CD4-positive, alpha-beta T cell treated with Interleukin-15 for 1 hour (primary cell): ENCODE measurements around the gene ARHGAP26.
"Not testable (repeated sequence)": the region's sequence is repeated elsewhere in the genome, so short reads cannot be mapped to it uniquely, and the experiment has no call there.

Experiments
- DNase-seq: peaks from one replicate; pipeline ENCODE4 v3.0.0-alpha.2; 2020

The ARHGAP26 gene

DNA sequence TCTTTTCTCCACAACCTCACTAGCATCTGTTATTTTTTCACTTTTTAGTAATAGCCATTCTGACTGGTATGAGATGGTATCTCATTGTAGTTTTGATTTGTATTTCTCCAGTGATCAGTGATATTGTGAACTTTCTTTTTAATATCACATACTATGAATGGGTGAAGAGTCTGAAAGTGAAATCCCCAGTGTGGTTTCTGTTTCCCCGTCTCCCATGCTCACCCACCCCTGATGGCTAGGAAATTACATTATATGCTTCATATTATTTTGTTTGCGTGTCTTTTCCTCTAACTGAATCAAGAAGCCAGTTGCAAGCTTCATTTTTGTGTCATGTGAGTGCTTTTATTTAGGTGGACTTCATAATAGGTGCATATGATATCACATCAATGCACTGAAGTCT lies 171.1 kb downstream of the ARHGAP26 start:
- no peak for DNase-seq

DNA sequence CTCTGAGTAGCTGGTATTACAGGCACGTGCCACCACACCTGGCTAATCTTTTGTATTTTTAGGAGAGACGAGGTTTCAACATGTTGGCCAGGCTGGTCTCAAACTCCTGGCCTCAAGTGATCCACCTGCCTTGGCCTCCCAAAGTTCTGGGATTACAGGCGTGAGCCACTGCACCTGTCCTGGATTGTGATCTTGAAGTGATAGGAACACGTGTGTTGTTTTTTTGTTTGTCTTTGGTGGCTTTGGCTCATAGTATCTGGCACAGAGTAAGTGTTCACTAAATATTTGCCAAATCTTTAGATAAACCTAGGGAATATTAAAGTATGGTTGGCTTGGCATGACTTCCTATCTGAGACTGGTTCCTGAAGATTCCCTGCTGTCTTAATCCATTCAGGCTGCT lies 172.7 kb downstream of the ARHGAP26 start:
- no peak for DNase-seq

DNA sequence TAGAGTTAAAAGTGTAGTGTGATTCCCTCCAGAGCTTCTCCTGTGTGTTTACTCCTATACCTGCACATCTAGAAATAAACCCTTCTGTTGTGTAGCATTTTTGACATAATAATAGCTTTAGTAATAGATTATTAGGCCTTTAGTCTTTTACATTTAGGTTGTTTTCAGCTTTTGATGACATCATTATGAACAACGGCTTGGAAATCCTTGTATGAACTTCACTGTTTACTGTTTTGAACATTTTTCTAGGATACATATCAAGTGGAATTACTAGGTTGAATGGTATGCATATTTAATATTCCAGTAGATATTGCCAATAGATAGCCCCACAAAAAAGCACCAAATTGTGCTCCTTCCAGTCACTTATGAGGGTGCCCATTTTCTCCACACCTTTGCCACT lies 174.0 kb downstream of the ARHGAP26 start:
- no peak for DNase-seq

DNA sequence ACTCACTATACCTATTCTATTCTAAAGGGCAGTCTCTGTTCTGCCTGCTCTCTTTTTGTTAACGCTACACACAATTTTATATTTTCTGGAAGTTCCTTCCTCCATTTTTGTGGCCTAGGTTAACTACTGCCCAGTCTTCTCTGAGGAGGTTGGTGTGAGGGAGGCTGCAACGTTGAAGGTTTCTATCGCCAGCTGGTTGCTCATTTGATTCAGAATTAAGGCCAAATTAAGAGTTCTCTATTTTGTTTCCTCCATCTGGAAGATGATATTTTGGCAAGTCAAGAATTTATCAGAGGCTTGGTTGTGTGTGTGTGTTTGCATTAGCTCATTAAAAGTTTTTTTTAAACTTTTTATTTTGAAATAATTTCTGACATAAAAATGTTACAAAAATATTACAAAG lies 175.1 kb downstream of the ARHGAP26 start:
- no peak for DNase-seq

DNA sequence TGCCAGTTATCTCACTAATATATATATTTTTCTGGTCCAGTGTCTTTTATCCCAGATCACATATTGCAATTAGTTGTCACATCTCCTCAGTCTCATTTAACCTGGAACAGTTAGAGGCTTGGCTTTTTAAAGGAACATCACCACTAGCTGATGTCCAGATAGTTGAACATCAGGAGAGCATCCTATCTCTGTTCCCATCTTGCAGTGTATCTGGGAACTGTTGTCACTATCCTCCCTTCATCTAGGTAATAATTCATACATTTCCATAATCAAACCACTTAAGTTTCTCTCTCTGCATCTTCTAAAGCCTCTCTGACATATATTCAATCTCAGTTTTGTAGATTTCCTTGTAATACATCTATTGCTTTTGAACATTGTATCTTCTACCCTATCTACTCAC lies 175.7 kb downstream of the ARHGAP26 start:
- no peak for DNase-seq

DNA sequence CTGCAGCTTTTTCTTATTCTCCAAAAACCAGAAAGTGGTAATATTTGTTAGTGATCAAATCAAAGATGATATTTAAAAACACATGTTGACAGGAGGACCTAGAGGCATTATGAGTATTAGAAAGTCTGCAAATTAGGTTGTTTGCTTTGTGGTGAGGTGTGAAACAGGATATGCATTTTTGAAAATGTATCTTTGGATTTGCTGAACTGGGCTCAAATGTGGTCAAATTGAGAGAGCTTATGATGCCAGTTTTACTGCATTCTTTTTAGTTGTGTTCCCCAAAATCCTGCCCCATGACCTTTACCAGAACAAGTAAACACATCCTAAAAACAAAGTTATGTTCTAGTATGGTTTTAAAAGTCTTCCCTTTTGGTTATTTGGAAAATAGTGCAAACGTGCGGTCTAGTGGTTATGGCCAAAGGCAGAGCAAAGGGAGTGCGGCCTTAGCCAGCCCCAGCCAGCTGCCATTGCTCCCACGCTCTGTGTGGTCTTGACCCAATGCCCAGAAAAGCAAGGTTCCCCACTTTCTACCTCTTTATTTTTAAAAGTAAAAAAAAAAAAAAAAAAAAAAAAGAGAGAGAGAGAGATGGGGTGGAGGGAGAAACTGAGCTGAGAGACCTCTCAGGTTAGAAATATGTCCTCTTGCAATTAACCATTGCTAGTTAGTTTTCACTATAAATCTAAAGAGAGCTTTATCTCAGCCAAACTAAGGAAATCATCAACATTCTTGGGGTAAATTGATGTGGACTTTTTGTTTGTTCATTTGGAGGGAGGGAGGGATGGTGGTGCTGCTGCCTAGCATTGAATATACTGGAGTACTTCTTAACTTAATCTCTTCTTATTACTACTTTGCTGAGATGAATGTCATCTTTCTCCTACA lies 176.6 kb downstream of the ARHGAP26 start:
- DNase-seq = no peak

DNA sequence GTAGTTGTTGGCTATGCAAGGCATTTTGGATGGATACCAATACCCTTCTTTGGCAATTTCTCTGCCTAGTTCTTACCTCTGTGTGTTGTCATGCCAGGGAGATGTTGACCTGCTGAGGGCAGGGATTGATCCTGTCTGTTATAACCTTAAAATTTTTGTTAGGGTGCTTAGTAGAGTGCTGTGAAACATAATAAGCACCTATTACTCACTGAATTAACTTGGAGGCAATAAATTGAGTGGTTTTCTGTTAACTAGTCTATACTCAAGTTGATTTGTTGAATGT lies 177.2 kb downstream of the ARHGAP26 start:
- DNase-seq = no peak

DNA sequence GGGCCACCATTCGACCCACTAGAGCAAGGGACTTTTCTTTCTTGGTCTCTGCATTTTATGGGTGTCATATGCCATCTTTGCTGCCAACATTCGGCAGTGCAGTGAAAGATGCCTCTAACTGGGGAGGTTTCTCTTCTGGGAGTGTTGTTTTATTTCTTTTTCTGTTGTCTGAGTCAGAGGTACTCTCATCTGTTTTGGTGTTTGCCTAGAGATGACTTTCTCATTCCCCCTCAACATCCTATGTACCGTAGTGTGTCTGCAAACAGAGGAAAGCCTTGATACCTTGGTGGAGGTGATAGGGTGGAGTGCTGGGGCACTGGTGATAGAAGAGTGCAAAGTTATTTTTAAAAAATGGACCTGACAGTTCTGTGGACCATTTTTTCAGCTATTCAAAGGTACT lies 182.1 kb downstream of the ARHGAP26 start:
- DNase-seq = no peak

DNA sequence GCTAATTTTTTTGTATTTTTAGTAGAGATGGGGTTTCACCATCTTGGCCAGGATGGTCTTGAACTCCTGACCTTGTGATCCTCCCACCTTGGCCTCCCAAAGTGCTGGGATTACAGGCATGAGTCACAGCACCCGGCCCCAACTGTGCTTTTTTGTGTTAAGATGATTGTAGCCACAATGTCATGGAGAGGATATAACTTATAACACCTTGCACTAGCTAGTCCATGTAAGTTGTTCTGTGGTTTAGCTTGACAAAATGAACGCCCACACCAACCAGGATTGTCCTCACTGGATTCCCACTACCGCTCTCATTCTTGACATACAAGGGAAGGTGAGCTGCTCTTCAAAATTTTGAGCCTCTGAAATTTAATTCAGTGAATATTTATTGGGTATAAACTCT lies 182.7 kb downstream of the ARHGAP26 start:
- DNase-seq = not testable (repeated sequence)

DNA sequence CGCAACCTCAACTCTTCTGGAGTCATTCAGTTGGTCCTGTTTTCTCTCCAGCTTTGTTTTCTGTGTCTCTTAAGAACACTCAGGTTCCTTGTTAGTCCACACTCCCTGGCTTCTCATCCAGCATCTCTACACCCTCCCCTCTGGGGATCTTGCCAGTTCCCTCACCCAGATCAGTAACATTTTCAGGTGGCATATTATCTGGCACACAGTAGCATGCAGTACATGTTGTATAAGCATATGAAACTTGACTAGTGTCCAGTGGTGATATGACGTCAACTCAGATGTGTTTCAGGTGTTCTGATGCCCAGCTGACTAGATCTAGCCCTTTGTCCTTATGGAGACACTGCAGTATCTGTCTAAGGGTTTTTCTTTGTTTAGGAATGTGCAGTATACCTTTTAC lies 184.3 kb downstream of the ARHGAP26 start:
- no peak for DNase-seq

DNA sequence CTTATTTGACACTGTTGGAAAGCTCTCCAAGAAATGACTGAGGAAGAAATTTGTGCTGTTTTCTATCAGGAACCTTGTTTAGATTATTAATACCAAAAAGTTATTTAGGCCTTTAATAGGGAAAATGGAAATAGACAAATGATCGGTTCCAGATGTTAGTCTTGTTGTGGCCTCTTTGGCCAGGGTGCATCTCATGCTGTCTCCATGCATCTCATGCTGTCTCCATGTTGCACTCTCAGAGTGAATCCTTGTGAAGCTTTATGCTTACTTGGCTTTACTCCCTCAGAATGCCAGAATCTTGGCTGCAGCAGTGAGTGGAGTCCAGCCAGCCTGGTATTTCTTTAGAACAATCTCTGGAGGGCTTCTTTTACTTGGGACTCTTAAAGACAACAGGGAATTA lies 185.5 kb downstream of the ARHGAP26 start:
- no peak for DNase-seq

DNA sequence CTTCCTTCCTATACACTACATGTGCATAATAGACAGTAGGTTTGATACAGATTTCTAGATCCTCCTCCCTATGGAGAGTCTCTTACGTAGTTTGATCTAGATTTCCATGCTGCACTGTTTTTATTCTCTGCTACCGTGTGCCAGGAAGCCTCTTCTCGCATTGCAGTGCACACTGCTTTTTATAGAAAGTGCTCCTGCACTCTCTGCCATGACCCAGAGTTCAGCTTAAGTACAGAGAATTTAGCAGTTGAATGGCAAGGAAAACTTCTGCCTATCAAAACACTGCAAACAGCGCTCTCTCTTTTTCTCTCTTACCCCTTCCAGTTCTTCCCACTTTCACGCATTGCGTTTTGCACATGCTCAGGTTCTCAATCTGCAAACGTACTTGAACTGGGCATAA lies 187.4 kb downstream of the ARHGAP26 start:
- DNase-seq = no peak

DNA sequence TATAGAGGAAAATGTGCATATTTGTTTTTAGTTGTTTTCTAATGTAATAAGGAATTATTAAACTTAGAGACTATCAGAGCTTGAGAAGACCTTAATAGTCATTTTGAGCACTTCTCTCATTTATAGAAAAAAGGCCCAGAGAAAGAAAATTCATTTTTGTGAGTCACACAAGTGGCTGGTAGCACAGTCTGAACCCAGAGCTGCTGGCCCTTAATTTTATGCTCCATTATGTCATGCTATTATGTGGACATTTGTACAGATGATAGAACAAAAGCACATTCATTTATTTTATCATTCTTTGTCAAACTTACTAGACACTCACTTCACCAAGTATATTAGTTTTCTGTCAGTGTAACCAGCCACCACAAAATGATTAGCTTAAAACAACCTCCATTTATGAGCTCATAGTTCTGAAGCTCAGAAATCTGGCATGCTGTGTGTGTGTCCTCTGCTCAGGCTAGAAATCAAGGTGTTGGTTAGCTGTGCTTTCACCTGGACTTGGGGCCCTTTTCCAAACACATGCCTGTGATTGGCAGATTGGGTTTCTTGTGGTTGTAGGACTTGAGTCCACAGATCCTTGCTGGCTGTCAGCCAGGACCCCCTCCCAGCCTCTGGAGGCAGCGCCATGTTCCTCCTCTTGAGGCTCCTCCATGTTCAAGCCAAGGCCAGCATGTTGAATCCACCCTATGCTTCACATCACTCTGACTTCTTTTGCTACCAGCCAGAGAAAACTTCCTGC lies 188.9 kb downstream of the ARHGAP26 start:
- no peak for DNase-seq

DNA sequence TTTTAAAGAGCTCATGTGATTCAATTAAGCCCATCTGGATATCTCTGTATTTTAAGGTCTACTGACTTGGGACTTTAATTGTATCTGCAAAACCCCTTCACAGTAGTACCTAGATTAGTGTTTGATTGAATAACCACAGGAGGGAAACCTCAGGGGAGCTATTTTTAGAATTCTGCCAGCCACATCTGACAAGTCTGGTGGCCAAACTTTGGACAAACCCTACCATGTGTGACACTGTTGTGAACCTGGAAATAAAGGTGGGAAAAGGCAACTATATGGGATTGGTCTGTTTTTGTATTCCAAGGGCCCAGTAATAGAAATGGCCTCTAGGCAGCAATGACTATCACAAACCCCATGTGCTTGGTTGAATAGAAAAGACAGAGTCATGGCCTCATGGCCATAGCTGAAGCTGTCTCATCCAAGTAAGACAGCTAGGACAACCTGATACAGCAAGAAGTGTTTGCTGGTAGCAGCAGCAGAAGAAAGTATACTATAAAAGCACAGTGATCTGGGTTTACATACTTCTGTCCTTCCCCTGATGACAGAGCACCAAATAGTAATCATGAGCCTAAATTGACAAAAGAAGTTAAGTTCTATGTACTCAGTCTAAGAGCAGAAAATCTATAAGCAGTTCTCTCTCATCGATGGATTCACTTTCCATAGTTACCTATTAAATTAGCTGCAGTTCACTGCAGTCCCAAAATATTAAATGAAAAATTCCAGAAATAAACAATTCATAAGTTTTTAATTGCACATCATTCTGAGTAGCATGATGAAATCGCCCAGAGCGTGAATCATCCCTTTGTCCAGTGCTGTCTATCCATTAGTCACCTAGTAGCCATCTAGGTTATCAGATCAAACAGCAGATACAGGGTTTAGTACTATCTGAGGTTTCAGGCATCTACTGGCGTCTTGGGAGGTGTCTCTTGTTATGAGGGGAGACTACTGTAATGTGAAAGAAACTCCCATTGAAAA lies 189.8 kb downstream of the ARHGAP26 start:
- DNase-seq = no peak

DNA sequence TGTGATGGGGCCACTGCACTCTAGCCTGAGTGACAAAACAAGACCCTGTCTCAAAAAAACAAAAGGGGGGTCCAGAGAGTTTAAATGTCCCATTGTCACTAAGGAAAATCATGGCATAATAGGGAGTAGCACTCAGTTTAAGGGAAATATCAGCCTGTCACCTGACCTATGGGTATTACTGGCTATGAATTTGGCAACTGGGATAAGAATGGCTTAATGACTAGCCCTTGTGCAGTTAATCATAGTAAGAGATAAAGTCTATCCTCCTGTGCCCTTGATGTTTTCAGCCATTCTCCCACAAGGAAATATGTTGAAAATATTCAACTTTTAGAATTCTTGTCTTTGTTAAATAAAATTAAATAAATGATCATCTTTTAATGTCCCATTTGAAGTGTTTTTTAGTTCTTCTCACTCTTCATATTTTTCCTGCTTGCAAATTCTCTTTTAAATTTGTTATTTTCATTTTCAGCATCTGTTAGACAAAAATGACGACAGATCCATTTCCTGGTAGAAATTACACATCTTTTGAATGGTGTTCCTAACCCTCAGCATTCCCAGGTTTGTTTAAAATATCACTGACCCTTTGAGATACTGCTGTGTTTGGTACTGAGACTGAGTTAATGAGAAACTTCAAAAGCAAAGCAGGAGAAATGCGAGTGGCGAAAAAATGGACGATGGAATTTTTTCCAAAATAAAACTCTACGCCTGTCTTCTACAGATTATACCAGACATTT lies 191.4 kb downstream of the ARHGAP26 start:
- no peak for DNase-seq

DNA sequence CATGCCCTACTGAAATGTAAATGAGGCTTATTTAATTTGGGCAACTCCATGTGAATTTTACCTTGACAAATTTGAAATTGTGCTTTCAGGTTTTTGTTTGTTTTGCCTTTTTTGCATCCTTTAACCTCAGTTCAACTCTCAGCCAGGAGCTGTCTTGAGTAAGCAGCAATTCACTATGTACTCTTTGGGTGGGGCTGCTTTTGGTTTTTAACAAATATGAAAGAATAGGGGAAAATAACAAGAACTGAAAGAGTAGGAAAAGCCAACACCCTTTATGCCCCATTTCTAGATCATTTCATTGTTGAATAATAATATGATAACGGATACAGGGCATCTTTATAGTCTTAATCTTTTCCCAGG lies 192.0 kb downstream of the ARHGAP26 start:
- no peak for DNase-seq

DNA sequence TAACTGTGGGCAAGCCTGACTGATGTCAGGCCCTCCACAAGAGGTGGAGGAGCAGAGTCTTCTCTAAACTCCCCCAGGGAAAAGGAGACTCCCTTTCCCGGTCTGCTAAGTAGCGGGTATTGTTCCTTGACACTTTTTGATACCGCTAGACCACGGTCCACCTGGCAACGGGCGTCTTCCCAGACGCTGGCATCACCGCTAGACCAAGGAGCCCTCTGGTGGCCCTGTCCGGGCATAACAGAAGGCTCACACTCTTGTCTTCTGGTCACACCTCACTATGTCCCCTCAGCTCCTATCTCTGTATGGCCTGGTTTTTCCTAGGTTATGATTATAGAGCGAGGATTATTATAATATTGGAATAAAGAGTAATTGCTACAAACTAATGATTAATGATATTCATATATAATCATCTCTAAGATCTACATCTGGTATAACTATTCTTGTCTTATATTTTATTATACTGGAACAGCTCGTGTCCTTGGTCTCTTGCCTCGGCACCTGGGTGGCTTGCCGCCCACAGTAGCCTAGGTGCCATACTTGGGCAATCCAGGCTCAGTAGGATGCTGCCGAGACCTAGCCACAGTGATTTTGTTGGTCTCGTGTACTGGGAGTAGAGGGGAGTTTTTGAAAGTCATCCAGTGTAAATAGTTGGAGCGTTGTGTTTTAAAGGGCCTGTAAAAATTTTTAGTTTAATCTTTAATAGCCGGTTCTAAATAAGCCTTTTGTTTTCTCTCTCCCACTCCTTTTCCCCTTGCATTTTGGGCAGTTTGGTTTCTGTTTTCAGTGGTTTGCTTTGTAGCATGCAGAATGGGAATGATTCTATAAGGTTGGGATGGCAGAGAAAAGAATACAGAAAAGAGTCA lies 195.3 kb downstream of the ARHGAP26 start:
- peak; percentile 24 for DNase-seq

DNA sequence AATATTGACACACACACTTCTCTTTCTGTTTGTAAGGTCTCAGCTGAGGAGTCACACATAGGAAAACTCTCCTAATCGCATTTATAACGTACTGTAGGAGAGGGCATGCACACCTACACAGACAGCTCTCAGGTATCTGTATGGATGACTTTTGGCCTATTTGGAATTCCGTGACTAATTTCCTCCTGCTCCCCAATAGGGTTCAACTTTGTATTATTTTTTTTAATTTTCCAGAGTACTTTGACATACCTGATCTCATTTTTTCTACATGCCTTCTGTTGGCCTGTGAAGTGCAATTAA lies 195.9 kb downstream of the ARHGAP26 start:
- no peak for DNase-seq

DNA sequence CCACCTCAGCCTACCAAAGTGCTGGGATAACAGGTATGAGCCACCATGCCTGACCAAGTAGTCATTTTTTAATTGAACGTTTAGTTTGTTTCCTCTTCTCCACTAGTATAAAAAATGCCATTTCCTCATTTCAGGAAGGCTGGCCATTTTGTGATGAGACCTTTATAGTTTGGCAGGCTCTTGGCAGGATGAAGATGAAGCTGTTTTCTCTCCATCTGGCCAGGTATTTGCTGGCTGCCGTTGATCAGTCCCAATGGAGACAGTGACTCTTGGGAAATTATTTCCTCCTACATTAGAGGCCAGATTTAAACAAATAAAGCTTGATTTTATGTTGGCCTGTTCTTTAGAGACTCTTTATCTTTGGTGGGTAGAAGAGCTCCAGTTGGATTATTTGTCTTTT lies 199.0 kb downstream of the ARHGAP26 start:
- DNase-seq = no peak

DNA sequence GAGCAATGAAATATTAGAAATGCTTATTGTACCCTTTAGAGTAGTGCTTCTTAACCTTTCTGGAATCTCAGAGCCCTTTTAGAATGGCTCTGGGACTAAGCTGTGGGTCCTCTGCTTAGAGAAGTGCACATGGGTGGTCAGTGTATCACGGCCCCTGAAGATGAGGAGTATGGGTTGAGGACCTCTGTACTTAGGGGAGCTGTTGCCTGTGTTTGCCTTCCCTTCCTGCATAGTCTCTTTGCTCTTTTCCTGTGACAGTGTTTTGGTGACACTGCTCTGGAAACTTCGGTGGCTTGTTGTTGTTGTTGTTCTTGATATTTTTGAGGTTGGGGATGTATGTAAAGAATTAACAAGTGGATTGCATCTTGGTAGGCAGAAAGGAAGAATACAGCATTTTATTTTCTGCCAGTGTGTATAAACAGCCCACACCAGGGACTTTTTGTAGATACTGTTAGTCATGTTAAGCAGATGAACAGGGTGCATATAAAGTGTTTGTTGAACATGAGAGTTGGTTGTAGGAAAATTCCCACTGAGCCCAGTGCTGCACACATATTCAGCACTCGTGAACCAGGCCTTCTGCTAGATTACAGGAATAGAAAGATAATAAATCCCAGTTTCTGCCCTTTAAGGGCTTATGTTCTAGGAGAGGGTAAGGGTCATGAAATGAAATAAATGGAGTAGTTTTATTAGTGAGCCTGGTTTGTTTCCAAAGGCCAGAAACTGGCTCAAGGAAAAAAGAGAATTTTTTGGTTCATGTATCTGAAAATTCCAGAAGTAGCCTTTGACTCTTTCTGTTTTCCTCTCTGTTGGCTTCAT lies 199.7 kb downstream of the ARHGAP26 start:
- no peak for DNase-seq

DNA sequence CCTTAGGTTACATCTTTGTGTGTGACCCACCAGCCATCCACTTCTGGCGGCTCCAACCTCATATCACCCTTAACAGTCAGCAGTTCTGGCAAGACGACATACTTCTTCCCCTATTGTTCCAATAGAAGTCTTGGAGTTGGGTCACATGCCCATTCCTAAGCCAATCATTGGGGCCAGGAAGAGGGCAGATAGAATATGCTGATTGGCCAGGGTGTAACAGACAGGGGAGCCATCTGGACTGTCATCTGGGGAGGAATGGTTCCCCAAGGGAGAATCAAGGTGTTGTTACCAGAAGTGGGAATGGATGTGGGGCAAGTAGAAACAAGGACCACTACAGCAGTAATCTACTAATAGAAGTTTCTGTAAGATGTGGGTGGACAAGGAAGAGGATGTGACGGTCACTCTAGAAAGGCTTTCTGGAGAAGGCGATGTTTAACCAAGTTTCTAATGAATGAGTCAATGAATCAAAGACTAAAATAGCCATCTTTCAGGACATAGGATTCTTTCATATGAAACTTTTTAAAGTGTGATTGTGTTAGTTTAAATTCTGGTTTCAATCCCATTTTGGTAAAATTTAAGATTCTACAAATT lies 200.4 kb downstream of the ARHGAP26 start:
- no peak for DNase-seq
